HG03558 (cell line): Measurements from ENCODE around the gene NAP1L1.

Source experiments
- ATAC-seq: cut with Tn5 transposase; IDR thresholded peaks from one replicate; pipeline ENCODE4 v1.9.1; 2021; ENCODE audit warnings: moderate number of reproducible peaks; ENCODE audit not compliant: unreplicated experiment; ENCODE audit errors: extremely low read depth

The NAP1L1 gene

GRCh38 chr12:76084863-76085519, 506 bp upstream of the NAP1L1 start:
- ATAC-seq = peak; percentile 29

- no peak for ATAC-seq
Measured at GRCh38 chr12:76083246-76083903, 1.1 kb downstream of the NAP1L1 start.

GRCh38 chr12:76081909-76082308, 2.6 kb downstream of the NAP1L1 start:
- ATAC-seq = no peak

- ATAC-seq = no peak
Measured at GRCh38 chr12:76080729-76081415, 3.6 kb downstream of the NAP1L1 start.

GRCh38 chr12:76080017-76080728, 4.3 kb downstream of the NAP1L1 start:
- ATAC-seq = no peak

GRCh38 chr12:76078748-76079147, 5.7 kb downstream of the NAP1L1 start:
- no peak for ATAC-seq

- no peak for ATAC-seq
Measured at GRCh38 chr12:76075448-76075847, 9.0 kb downstream of the NAP1L1 start.

GRCh38 chr12:76074701-76075336, 9.7 kb downstream of the NAP1L1 start:
- no peak for ATAC-seq

GRCh38 chr12:76073561-76073960, 10.9 kb downstream of the NAP1L1 start:
- no peak for ATAC-seq

- ATAC-seq = no peak
Measured at GRCh38 chr12:76072568-76072967, 11.9 kb downstream of the NAP1L1 start.

GRCh38 chr12:76069339-76069738, 15.1 kb downstream of the NAP1L1 start:
- no peak for ATAC-seq

- ATAC-seq = no peak
Measured at GRCh38 chr12:76065917-76066316, 18.6 kb downstream of the NAP1L1 start.

GRCh38 chr12:76064904-76065303, 19.6 kb downstream of the NAP1L1 start:
- ATAC-seq = no peak

GRCh38 chr12:76060111-76060510, 24.4 kb downstream of the NAP1L1 start:
- no peak for ATAC-seq

GRCh38 chr12:76057326-76057725, 27.2 kb downstream of the NAP1L1 start:
- no peak for ATAC-seq

- ATAC-seq = no peak
Measured at GRCh38 chr12:76055393-76055792, 29.1 kb downstream of the NAP1L1 start.

- ATAC-seq = no peak
Measured at GRCh38 chr12:76049575-76050251, 34.8 kb downstream of the NAP1L1 start.

GRCh38 chr12:76047742-76048141, 36.7 kb downstream of the NAP1L1 start:
- no peak for ATAC-seq

- ATAC-seq = no peak
Measured at GRCh38 chr12:76047060-76047459, 37.4 kb downstream of the NAP1L1 start.

- ATAC-seq = no peak
Measured at GRCh38 chr12:76043377-76043776, 41.1 kb downstream of the NAP1L1 start.
